K562 (cell line): ENCODE data around the gene DCUN1D2. TPM values are rescaled to one million over a fixed set of nuclear protein-coding genes. Genes with fewer than 3 reads are reported as not detected.

Source experiments
- ATAC-seq: fragments of 200-7000 bp; cut with Tn5 transposase; 3 replicates; pipeline ENCODE4 v1.9.1; 2020; ENCODE audit warnings: moderate library complexity
- BruUV-seq: library from RNA; stranded (reverse); fragments of 400-500 nt; replicated peaks from 2 replicates; lab custom pipeline; 2021; lab: Mats Ljungman, UMichigan
- CTCF ChIA-PET: fragments of 300-600 bp; formaldehyde crosslinking; extraction: SDS; loops from one replicate; lab custom pipeline; 2021; ENCODE audit warnings: low intra/inter-chr PET ratio; lab: Yijun Ruan, JAX
- POLR2A ChIA-PET: fragments of 300-600, 350-650 bp; sonication (Branson Sonifier 250); formaldehyde crosslinking; extraction: SDS; loops from one replicate; lab custom pipeline; 2021; ENCODE audit warnings: antibody characterized with exemption, inconsistent platforms; lab: Yijun Ruan, JAX
- DNase-seq, 4 experiments: peaks; one replicate each; pipeline versions ENCODE4 v3.0.0 to v3.0.0-alpha.2; 2011 to 2018; ENCODE audit warnings: low spot score in 3 of 4, mixed read lengths in 3 of 4; ENCODE audit errors: extremely low read depth in 1 of 4
- FAIRE-seq: peaks from 2 replicates; lab custom pipeline; 2011; peaks lifted over from hg19 to GRCh38; lab: Jason Lieb, UNC
- H2AFZ ChIP-seq: 2 replicates; pipeline ENCODE4 v1.6.0; 2011; ENCODE audit warnings: low read depth, low read length, control low read depth, inconsistent platforms
- H3K27ac ChIP-seq: fragments of 200-600 bp; 3 replicates; pipeline ENCODE4 v1.8.0; 2011; ENCODE audit warnings: low read depth, mild to moderate bottlenecking, control low read depth, inconsistent platforms, low read length, moderate library complexity, mixed read lengths; ENCODE audit errors: extremely low read depth
- H3K27me3 ChIP-seq, 2 experiments: fragments of 300-600 bp in 1 of 2; 2 replicates in 1 of 2; 3 replicates in 1 of 2; pipeline versions ENCODE4 v1.6.0 to v1.8.0; 2011; ENCODE audit warnings: inconsistent platforms in 2 of 2, low read length in 2 of 2, mild to moderate bottlenecking in 1 of 2, mixed read lengths in 1 of 2, moderate library complexity in 1 of 2; ENCODE audit not compliant: control insufficient read depth in 2 of 2, insufficient read depth in 2 of 2
- H3K36me3 ChIP-seq: fragments of 300-600 bp; 3 replicates; pipeline ENCODE4 v1.8.0; 2011; ENCODE audit warnings: mild to moderate bottlenecking, low read length, inconsistent platforms; ENCODE audit not compliant: control insufficient read depth, insufficient read depth
- H3K4me1 ChIP-seq, 2 experiments: fragments of 200-600 bp in 1 of 2; replicated peaks in 1 of 2; 2 replicates in 1 of 2; 3 replicates in 1 of 2; pipeline versions ENCODE4 v1.5.1 to v1.8.0; 2011; ENCODE audit warnings: inconsistent platforms in 2 of 2, low read length in 2 of 2, mild to moderate bottlenecking in 1 of 2, mixed read lengths in 1 of 2, moderate library complexity in 1 of 2; ENCODE audit not compliant: control insufficient read depth in 2 of 2, insufficient read depth in 2 of 2
- H3K4me2 ChIP-seq: 2 replicates; pipeline ENCODE4 v1.6.1; 2011; ENCODE audit warnings: low read length, control low read depth, inconsistent platforms, mixed read lengths; ENCODE audit not compliant: insufficient read depth
- H3K4me3 ChIP-seq: fragments of 200-600 bp; sonication (generic), shearing (Covaris generic); 2 replicates; pipeline ENCODE4 v1.5.1; 2016; ENCODE audit warnings: control low read depth, inconsistent platforms
- H3K79me2 ChIP-seq: fragments of 200-600 bp; 3 replicates; pipeline ENCODE4 v1.8.0; 2011; ENCODE audit warnings: low read length, inconsistent platforms; ENCODE audit not compliant: control insufficient read depth, insufficient read depth
- H3K9ac ChIP-seq, 2 experiments: 2 replicates each; pipeline versions ENCODE4 v1.6.0 to v1.6.1; 2011; ENCODE audit warnings: low read depth in 2 of 2, low read length in 2 of 2, control low read depth in 1 of 2, inconsistent platforms in 1 of 2, mild to moderate bottlenecking in 1 of 2, mixed read lengths in 1 of 2; ENCODE audit not compliant: insufficient read depth in 1 of 2
- H3K9me1 ChIP-seq: one replicate; pipeline ENCODE4 v1.6.0; 2011; ENCODE audit warnings: inconsistent platforms, mild to moderate bottlenecking, low read length, moderate library complexity; ENCODE audit not compliant: control insufficient read depth, insufficient read depth
- H3K9me3 ChIP-seq: replicated peaks from 2 replicates; pipeline ENCODE4 v1.5.1; 2011; ENCODE audit warnings: low read depth, low read length, inconsistent platforms; ENCODE audit not compliant: control insufficient read depth, insufficient read depth
- H4K20me1 ChIP-seq: replicated peaks from 2 replicates; pipeline ENCODE4 v1.6.1; 2011; ENCODE audit warnings: low read length, inconsistent platforms, mixed read lengths; ENCODE audit not compliant: control insufficient read depth, insufficient read depth
- BCOR ChIP-seq: fragments of 450-650 bp; IDR thresholded peaks from 2 replicates; pipeline ENCODE4 v1.6.1; 2016
- CBX3 ChIP-seq, 2 experiments: IDR thresholded peaks; 1 replicate in 1 of 2; 2 replicates in 1 of 2; pipeline ENCODE4 v1.6.1; 2012; ENCODE audit warnings: inconsistent platforms in 2 of 2, low read length in 2 of 2, borderline replicate concordance in 1 of 2, control low read depth in 1 of 2
- KAT7 ChIP-seq: sonication (generic); formaldehyde crosslinking; IDR thresholded peaks from 2 replicates; pipeline ENCODE4 v1.8.0; 2022; ENCODE audit warnings: missing genetic modification reagents, mild to moderate bottlenecking, borderline replicate concordance
- MBD2 ChIP-seq: sonication (generic); IDR thresholded peaks from 2 replicates; pipeline ENCODE4 v1.6.1; 2016; ENCODE audit warnings: low read depth, borderline replicate concordance
- STAT5A ChIP-seq: IDR thresholded peaks from 2 replicates; pipeline ENCODE4 v1.6.1; 2012; ENCODE audit warnings: low read length, inconsistent platforms, borderline replicate concordance
- WGBS: fragments of 100-300 bp; shearing (Covaris generic); methylation state at CpG from one replicate; pipeline ENCODE4 v1.1.6; 2016; ENCODE audit warnings: low coverage, mixed read lengths; ENCODE audit not compliant: insufficient coverage; ENCODE audit errors: missing lambda C conversion rate; 5-methylcytosine and 5-hydroxymethylcytosine counted together
- in situ Hi-C: fragments of 300-500 bp; cut with MboI; formaldehyde crosslinking; loops from 4 replicates; pipeline ENCODE4 v1.15.0; 2018; ENCODE audit warnings: inconsistent platforms, mixed read lengths
- intact Hi-C: fragments of 100-400 bp; cut with micrococcal nuclease; formaldehyde crosslinking; loops from 2 replicates; pipeline ENCODE4 v1.14.2; 2022
- polyA plus RNA-seq, 8 experiments: library from polyadenylated mRNA; depleted of rRNA in 4 of 8; stranded (reverse) in 5 of 8; unstranded in 3 of 8; fragments of >200 nt; fragmentation: Nextera tagmentation in 2 of 8; fragmentation: Illumina TruSeq in 1 of 8; extraction: Ambion mirVana in 2 of 8; extraction: Trizol in 1 of 8; gene quantifications; 2 replicates each; pipeline versions ENCODE4 v1.2.1 to v1.2.3, GENCODE V29; 2011 to 2014; ENCODE audit warnings: inconsistent platforms in 1 of 8, missing spikeins in 1 of 8
- total RNA-seq, 7 experiments: library from RNA; depleted of rRNA in 6 of 7; stranded (reverse); fragments of >200 nt in 6 of 7; fragmentation: Illumina TruSeq in 2 of 7; extraction: Trizol in 2 of 7; gene quantifications; 2 replicates each; pipeline versions ENCODE4 v1.2.1 to v1.2.3, GENCODE V29; 2011 to 2021; ENCODE audit warnings: low replicate concordance in 1 of 7
- TF ChIP-seq, protein P1 (sequence below): fragments of 250-450 bp; sonication (Bioruptor Pico); IDR thresholded peaks from 2 replicates; pipeline ENCODE4 v1.8.0; 2021; ENCODE audit warnings: borderline replicate concordance, mild to moderate bottlenecking, moderate library complexity; ENCODE audit not compliant: poor library complexity, severe bottlenecking
- TF ChIP-seq, protein P2 (sequence below): fragments of 250-450 bp; sonication (Bioruptor Pico); IDR thresholded peaks from 2 replicates; pipeline ENCODE4 v1.8.0; 2021; ENCODE audit warnings: mild to moderate bottlenecking, moderate library complexity

Gene DCUN1D2
- total and polyA plus RNA-seq, 9 of the 15 experiments (the other 6 are each of a cell fraction or from before 2014, with no cell fraction given), result 2.1 to 16.8 (median 11.1) TPM

DNA sequence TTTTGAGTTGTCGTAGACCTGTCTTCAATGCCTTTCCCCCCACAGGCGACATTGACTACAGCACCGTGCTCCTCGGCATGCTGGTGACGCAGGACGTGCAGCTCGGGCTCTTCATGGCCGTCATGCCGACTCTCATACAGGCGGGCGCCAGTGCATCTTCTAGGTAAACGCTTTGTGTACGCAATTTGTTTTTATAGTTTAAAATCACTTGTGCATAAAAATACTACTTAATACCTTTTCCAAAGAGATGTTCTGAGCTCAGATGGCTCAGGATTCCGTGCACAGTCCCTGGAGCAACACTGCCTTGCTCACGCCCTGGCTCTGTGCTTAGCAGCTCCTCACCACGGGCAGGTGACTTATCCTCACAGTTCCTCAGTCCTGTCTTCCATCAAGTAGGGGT, 30.1 kb upstream of the DCUN1D2 start:
- Histone ChIP-seq H4K20me1 (no peaks in the 10 kb centered on the region), H3K27ac (no peak overlapping the region), H2AFZ (no peak overlapping the region), H3K27me3 (no peaks in the 10 kb centered on the region), H3K9me1 (no peaks in the 10 kb centered on the region), H3K9ac (no peak overlapping the region), H3K4me1 (no peaks in the 10 kb centered on the region; a peak in 1 of 5 replicates), H3K4me3 (no peak overlapping the region), H3K79me2 (no peaks in the 10 kb centered on the region), H3K9me3 (no peaks in the 10 kb centered on the region; the same call in 1 of the 2 replicates), H3K4me2 (no peak overlapping the region), H3K36me3 (peaks cover 29% of the 10 kb centered on the region; the same call in 2 of the 3 replicates)
- FAIRE-seq, result no peak
- CTCF ChIA-PET, result no interaction called here
- DNase-seq, result no peak
- no peak for TF ChIP-seq CBX3 (IDR thresholded peaks at IDR 0.05; ENCODE audit: borderline replicate concordance in 1 of 2, low read length in 2 of 2)
- TF ChIP-seq STAT5A, result no peak
- TF ChIP-seq KAT7 (CRISPR knock-in tag), result no peak
- TF ChIP-seq, protein P1, sequence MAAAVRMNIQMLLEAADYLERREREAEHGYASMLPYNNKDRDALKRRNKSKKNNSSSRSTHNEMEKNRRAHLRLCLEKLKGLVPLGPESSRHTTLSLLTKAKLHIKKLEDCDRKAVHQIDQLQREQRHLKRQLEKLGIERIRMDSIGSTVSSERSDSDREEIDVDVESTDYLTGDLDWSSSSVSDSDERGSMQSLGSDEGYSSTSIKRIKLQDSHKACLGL (CRISPR knock-in tag), result no peak
- TF ChIP-seq, protein P2, sequence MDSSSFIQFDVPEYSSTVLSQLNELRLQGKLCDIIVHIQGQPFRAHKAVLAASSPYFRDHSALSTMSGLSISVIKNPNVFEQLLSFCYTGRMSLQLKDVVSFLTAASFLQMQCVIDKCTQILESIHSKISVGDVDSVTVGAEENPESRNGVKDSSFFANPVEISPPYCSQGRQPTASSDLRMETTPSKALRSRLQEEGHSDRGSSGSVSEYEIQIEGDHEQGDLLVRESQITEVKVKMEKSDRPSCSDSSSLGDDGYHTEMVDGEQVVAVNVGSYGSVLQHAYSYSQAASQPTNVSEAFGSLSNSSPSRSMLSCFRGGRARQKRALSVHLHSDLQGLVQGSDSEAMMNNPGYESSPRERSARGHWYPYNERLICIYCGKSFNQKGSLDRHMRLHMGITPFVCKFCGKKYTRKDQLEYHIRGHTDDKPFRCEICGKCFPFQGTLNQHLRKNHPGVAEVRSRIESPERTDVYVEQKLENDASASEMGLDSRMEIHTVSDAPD (CRISPR knock-in tag), result no peak
- no peak for TF ChIP-seq MBD2
- no peak for TF ChIP-seq BCOR
- POLR2A ChIA-PET, result no interaction called here
- ATAC-seq, result no peak
- BruUV-seq, result no TSS peak
- in situ Hi-C loops, result no loop called here
- WGBS, result 81% methylated on average over 15 of the region's 16 CpGs
- intact Hi-C loops, result no loop called here
